Endodermal cell (in vitro differentiated cells): ENCODE results near the gene CIB1. TPM values are rescaled to one million over a fixed set of nuclear protein-coding genes. Genes with fewer than 3 reads are reported as not detected.

Experiments
- DNase-seq: peaks from one replicate; pipeline ENCODE4 v3.0.0-alpha.2; 2017
- H3K27ac ChIP-seq: 2 replicates; pipeline ENCODE4 v1.5.1; 2013; ENCODE audit warnings: mild to moderate bottlenecking, low read depth, low read length, moderate library complexity
- H3K27me3 ChIP-seq: 2 replicates; pipeline ENCODE4 v1.6.1; 2013; ENCODE audit warnings: mild to moderate bottlenecking, low read length, moderate library complexity; ENCODE audit not compliant: insufficient read depth, control insufficient read depth, poor library complexity, severe bottlenecking
- H3K36me3 ChIP-seq: 2 replicates; pipeline ENCODE4 v1.7.0; 2013; ENCODE audit warnings: mild to moderate bottlenecking, low read length, moderate library complexity; ENCODE audit not compliant: control insufficient read depth, insufficient read depth
- H3K4me1 ChIP-seq: one replicate; pipeline ENCODE4 v1.7.0; 2013; ENCODE audit warnings: low read length; ENCODE audit not compliant: control insufficient read depth, insufficient read depth
- H3K4me3 ChIP-seq: 2 replicates; pipeline ENCODE4 v1.5.1; 2013; ENCODE audit warnings: mild to moderate bottlenecking, low read length, moderate library complexity
- H3K9ac ChIP-seq: 2 replicates; pipeline ENCODE4 v1.6.1; 2013; ENCODE audit warnings: mild to moderate bottlenecking, low read length, moderate library complexity; ENCODE audit not compliant: poor library complexity, severe bottlenecking; ENCODE audit errors: extremely low read depth
- H3K9me3 ChIP-seq: 2 replicates; pipeline ENCODE4 v1.6.1; 2013; ENCODE audit warnings: mild to moderate bottlenecking, low read length, moderate library complexity; ENCODE audit not compliant: control insufficient read depth
- H3K27ac Mint-ChIP-seq: 2 replicates; pipeline ENCODE4 v1.8.0; 2020; ENCODE audit warnings: mixed read lengths
- H3K27me3 Mint-ChIP-seq: 2 replicates; pipeline ENCODE4 v1.8.0; 2021; ENCODE audit warnings: mild to moderate bottlenecking, mixed read lengths; ENCODE audit not compliant: insufficient read depth
- H3K36me3 Mint-ChIP-seq: 2 replicates; pipeline ENCODE4 v1.8.0; 2020; ENCODE audit warnings: low read depth, mixed read lengths
- H3K4me1 Mint-ChIP-seq: 2 replicates; pipeline ENCODE4 v1.8.0; 2020; ENCODE audit warnings: mixed read lengths
- H3K4me3 Mint-ChIP-seq: 2 replicates; pipeline ENCODE4 v1.8.0; 2020; ENCODE audit warnings: mild to moderate bottlenecking, moderate library complexity, mixed read lengths
- H3K9me3 Mint-ChIP-seq: 2 replicates; pipeline ENCODE4 v1.8.0; 2020; ENCODE audit warnings: mild to moderate bottlenecking, mixed read lengths
- CTCF ChIP-seq: fragments of 200-600 bp; sonication (generic); conservative IDR thresholded peaks from 2 replicates; pipeline ENCODE4 v1.5.0; 2021; ENCODE audit warnings: antibody characterized with exemption, mild to moderate bottlenecking
- WGBS, 2 experiments: methylation state at CpG; one replicate each; pipeline versions ENCODE4 v1.1.5 to v1.1.7; 2013; ENCODE audit warnings: missing lambda C conversion rate in 2 of 2, mixed read lengths in 1 of 2; ENCODE audit not compliant: insufficient coverage in 1 of 2, insufficient read length in 1 of 2; 5-methylcytosine and 5-hydroxymethylcytosine counted together
- total RNA-seq, 2 donors: library from RNA; stranded (reverse); fragmentation: NEBNext Ultra II Directional in 1 of 2; extraction: Animal tissue kit (Norgen Biotek cat#: 25700) in 1 of 2; gene quantifications; 2 replicates in 1 of 2; 3 replicates in 1 of 2; pipeline ENCODE4 v1.2.1, GENCODE V29; 2021

The CIB1 gene
- total RNA-seq, 2 donors from 2014 or later = 31.3 to 34.0 TPM

- DNase-seq = no peak
- Histone ChIP-seq H3K27me3 (no peaks in the 10 kb centered on the region), H3K9ac (no peak overlapping the region), H3K4me1 (peaks cover 5% of the 10 kb centered on the region), H3K4me3 (no peak overlapping the region), H3K9me3 (no peaks in the 10 kb centered on the region), H3K36me3 (no peaks in the 10 kb centered on the region), H3K27ac (no peak overlapping the region)
- TF ChIP-seq CTCF = no peak
- 94 to 97% methylated on average over 26 to 34 of the region's 35 CpGs for WGBS, 2 experiments
- peak overlapping the region; percentile 21 for H3K27ac Mint-ChIP-seq
- peaks cover 6% of the 10 kb centered on the region for H3K36me3 Mint-ChIP-seq
- no peaks in the 10 kb centered on the region for H3K4me1 Mint-ChIP-seq
- no peak overlapping the region for H3K4me3 Mint-ChIP-seq
- H3K9me3 Mint-ChIP-seq = no peaks in the 10 kb centered on the region
- no peaks in the 10 kb centered on the region for H3K27me3 Mint-ChIP-seq
Measured at GRCh38 chr15:90212221-90213098, 21.3 kb downstream of the CIB1 start.

GRCh38 chr15:90211440-90212143 lies 22.1 kb downstream of the CIB1 start:
- WGBS, 2 experiments = 82 to 91% methylated on average over 9 to 12 of the region's 13 CpGs
- Mint-ChIP-seq H3K27ac (no peak overlapping the region), H3K9me3 (no peaks in the 10 kb centered on the region), H3K27me3 (no peaks in the 10 kb centered on the region), H3K4me3 (no peak overlapping the region), H3K36me3 (peaks cover 6% of the 10 kb centered on the region), H3K4me1 (no peaks in the 10 kb centered on the region)
- no peak overlapping the region for H3K9ac ChIP-seq
- H3K36me3 ChIP-seq = no peaks in the 10 kb centered on the region
- no peak overlapping the region for H3K4me3 ChIP-seq
- DNase-seq = no peak
- no peak overlapping the region for H3K27ac ChIP-seq
- TF ChIP-seq CTCF = no peak
- no peaks in the 10 kb centered on the region for H3K9me3 ChIP-seq
- H3K27me3 ChIP-seq = no peaks in the 10 kb centered on the region
- peaks cover 5% of the 10 kb centered on the region for H3K4me1 ChIP-seq

- H3K4me1 ChIP-seq = peaks cover 5% of the 10 kb centered on the region
- H3K27ac Mint-ChIP-seq = peak overlapping the region; percentile 41
- no peaks in the 10 kb centered on the region for H3K9me3 ChIP-seq
- H3K27ac ChIP-seq = no peak overlapping the region
- no peak for TF ChIP-seq CTCF
- 90 to 91% methylated on average over 7 to 9 of the region's 9 CpGs for WGBS, 2 experiments
- H3K9me3 Mint-ChIP-seq = no peaks in the 10 kb centered on the region
- H3K27me3 ChIP-seq = no peaks in the 10 kb centered on the region
- H3K4me3 ChIP-seq = no peak overlapping the region
- H3K4me3 Mint-ChIP-seq = no peak overlapping the region
- H3K36me3 ChIP-seq = no peaks in the 10 kb centered on the region
- peaks cover 3% of the 10 kb centered on the region for H3K4me1 Mint-ChIP-seq
- peaks cover 6% of the 10 kb centered on the region for H3K36me3 Mint-ChIP-seq
- H3K9ac ChIP-seq = no peak overlapping the region
- H3K27me3 Mint-ChIP-seq = no peaks in the 10 kb centered on the region
- no peak for DNase-seq
Measured at GRCh38 chr15:90211009-90211408, 22.7 kb downstream of the CIB1 start.
